NCI-H510A (cell line): Measurements from ENCODE around the gene TBC1D9B.

Experiments used
- DNase-seq: peaks from one replicate; lab custom pipeline; 2025; lab: John Stamatoyannopoulos, UW

The TBC1D9B gene

GRCh38 chr5:179906795-179907555, 722 bp downstream of the TBC1D9B start:
- DNase-seq, result no peak

GRCh38 chr5:179906294-179906794, 1.4 kb downstream of the TBC1D9B start:
- DNase-seq, result no peak

GRCh38 chr5:179905161-179905560, 2.5 kb downstream of the TBC1D9B start:
- DNase-seq, result no peak

- no peak for DNase-seq
Measured at GRCh38 chr5:179904463-179905160, 3.1 kb downstream of the TBC1D9B start.

GRCh38 chr5:179902763-179903158, 4.9 kb downstream of the TBC1D9B start:
- DNase-seq, result no peak

- DNase-seq, result no peak
Measured at GRCh38 chr5:179901915-179902762, 5.6 kb downstream of the TBC1D9B start.

GRCh38 chr5:179901462-179901861, 6.2 kb downstream of the TBC1D9B start:
- DNase-seq, result no peak

- DNase-seq, result no peak
Measured at GRCh38 chr5:179900711-179901110, 7.0 kb downstream of the TBC1D9B start.

- no peak for DNase-seq
Measured at GRCh38 chr5:179900206-179900605, 7.5 kb downstream of the TBC1D9B start.

- DNase-seq, result no peak
Measured at GRCh38 chr5:179895861-179896260, 11.8 kb downstream of the TBC1D9B start.

- DNase-seq, result no peak
Measured at GRCh38 chr5:179893958-179894895, 13.5 kb downstream of the TBC1D9B start.

GRCh38 chr5:179893076-179893957, 14.4 kb downstream of the TBC1D9B start:
- no peak for DNase-seq

GRCh38 chr5:179892255-179892654, 15.4 kb downstream of the TBC1D9B start:
- no peak for DNase-seq

- DNase-seq, result no peak
Measured at GRCh38 chr5:179890751-179891682, 16.7 kb downstream of the TBC1D9B start.

- no peak for DNase-seq
Measured at GRCh38 chr5:179889885-179890284, 17.8 kb downstream of the TBC1D9B start.

GRCh38 chr5:179887802-179888201, 19.9 kb downstream of the TBC1D9B start:
- no peak for DNase-seq

- no peak for DNase-seq
Measured at GRCh38 chr5:179887095-179887494, 20.6 kb downstream of the TBC1D9B start.

GRCh38 chr5:179886190-179886911, 21.3 kb downstream of the TBC1D9B start:
- DNase-seq, result no peak
